PC-9 (cell line): Measurements from ENCODE around the gene FAM72B. TPM values are rescaled to one million over a fixed set of nuclear protein-coding genes. Genes with fewer than 3 reads are reported as not detected.
"Not testable (repeated sequence)": the region's sequence is repeated elsewhere in the genome, so short reads cannot be mapped to it uniquely, and the experiment has no call there.

Experiments used
- Bru-seq: library from RNA; stranded (reverse); fragments of 400-500 nt; gene quantifications from one replicate; lab custom pipeline; 2021; lab: Mats Ljungman, UMichigan
- BruChase-seq, 2 experiments: library from RNA; stranded (reverse); fragments of 400-500 nt; gene quantifications; one replicate each; lab custom pipeline; 2021; lab: Mats Ljungman, UMichigan
- BruUV-seq: library from RNA; stranded (reverse); fragments of 400-500 nt; replicated peaks from 2 replicates; lab custom pipeline; 2021; lab: Mats Ljungman, UMichigan
- CTCF ChIA-PET: fragments of 300-600 bp; sonication (Branson Sonifier 250); formaldehyde crosslinking; loops from one replicate; lab custom pipeline; 2022; ENCODE audit warnings: antibody characterized with exemption; lab: Charles Lee
- POLR2A ChIA-PET: fragments of 300-600 bp; sonication (Branson Sonifier 250); formaldehyde crosslinking; loops from one replicate; lab custom pipeline; 2022; ENCODE audit warnings: antibody characterized with exemption; ENCODE audit not compliant: unreplicated experiment; lab: Charles Lee
- DNase-seq, 2 experiments: peaks; one replicate each; pipeline versions ENCODE4 v3.0.0 to v3.0.0-alpha.2; 2015 to 2022; ENCODE audit warnings: mixed read lengths in 1 of 2
- H2AFZ ChIP-seq: fragments of 200-600 bp; sonication (generic); 2 replicates; pipeline ENCODE4 v1.8.1; 2017; ENCODE audit warnings: antibody characterized with exemption
- H3F3A ChIP-seq: fragments of 200-600 bp; sonication (generic); 2 replicates; pipeline ENCODE4 v1.8.1; 2017; ENCODE audit warnings: antibody characterized with exemption, mild to moderate bottlenecking, low read depth; ENCODE audit not compliant: insufficient read depth
- H3K27ac ChIP-seq: fragments of 200-600 bp; sonication (generic); 2 replicates; pipeline ENCODE4 v1.6.1; 2016; ENCODE audit warnings: mixed run types
- H3K27me3 ChIP-seq: fragments of 200-600 bp; sonication (generic); 2 replicates; pipeline ENCODE4 v1.6.1; 2016; ENCODE audit warnings: low read depth, mixed run types; ENCODE audit not compliant: insufficient read depth
- H3K36me3 ChIP-seq: fragments of 200-600 bp; sonication (generic); 2 replicates; pipeline ENCODE4 v1.6.1; 2016; ENCODE audit warnings: low read depth, mixed run types
- H3K4me1 ChIP-seq: fragments of 200-600 bp; sonication (generic); replicated peaks from 2 replicates; pipeline ENCODE4 v1.6.1; 2016; ENCODE audit warnings: mixed run types; ENCODE audit not compliant: insufficient read depth
- H3K4me2 ChIP-seq: fragments of 200-600 bp; sonication (generic); 2 replicates; pipeline ENCODE4 v1.6.1; 2017; ENCODE audit warnings: mixed run types
- H3K4me3 ChIP-seq: fragments of 200-600 bp; sonication (generic); 2 replicates; pipeline ENCODE4 v1.6.1; 2016; ENCODE audit warnings: mixed run types
- H3K79me2 ChIP-seq: fragments of 200-600 bp; sonication (generic); 2 replicates; pipeline ENCODE4 v1.6.1; 2017; ENCODE audit warnings: low read depth, mixed run types
- H3K9me2 ChIP-seq: fragments of 200-600 bp; sonication (generic); 2 replicates; pipeline ENCODE4 v1.8.1; 2017; ENCODE audit warnings: mild to moderate bottlenecking; ENCODE audit not compliant: insufficient read depth
- H3K9me3 ChIP-seq: fragments of 200-600 bp; sonication (generic); 2 replicates; pipeline ENCODE4 v1.8.1; 2016; ENCODE audit warnings: low read depth; ENCODE audit not compliant: insufficient read depth
- H4K20me1 ChIP-seq: fragments of 200-600 bp; sonication (generic); 2 replicates; pipeline ENCODE4 v1.8.1; 2017; ENCODE audit not compliant: insufficient read depth
- intact Hi-C: fragments of 100-400 bp; cut with micrococcal nuclease; formaldehyde crosslinking; loops from one replicate; pipeline ENCODE4 v1.10.0; 2022; ENCODE audit not compliant: unreplicated experiment
- long read RNA-seq: library from polyadenylated mRNA; stranded (forward); transcript quantifications from one replicate; pipeline ENCODE4 v2.0.0, GENCODE V29; 2022
- total RNA-seq: library from RNA; stranded (reverse); gene quantifications from 2 replicates; pipeline ENCODE4 v1.2.3, GENCODE V29; 2021

Gene FAM72B
- total RNA-seq, result 17.7 and 19.4 TPM in 2 replicates
- percentile 62 among the genes with signal in this experiment for Bru-seq, nascent RNA
- percentile 57 among the genes with signal in this experiment for BruChase-seq, experiment 1, labeled RNA remaining after a 2-hour chase
- BruChase-seq, experiment 2, labeled RNA remaining after a 6-hour chase, result percentile 65 among the genes with signal in this experiment
- long read RNA-seq, transcript FAM72B-202 (4 exons, 2,396 nt), result major isoform, 21 of 27 reads
- long read RNA-seq, partial matches to known transcripts, result 0 of 27 reads
- long read RNA-seq, other reads (novel, unspliced or antisense), result 3 of 27 reads

GRCh38 chr1:121184290-121185127, at the start of gene FAM72B, which contains the start of gene SRGAP2C:
FAM72B (minus strand) TSS chr1:121184340; CDS start chr1:121183489, 851 bp downstream.
SRGAP2C (plus strand) TSS chr1:121184975; CDS start chr1:121187447, 2,472 bp downstream.
- H3K4me1 ChIP-seq, H3K9me2 ChIP-seq, H4K20me1 ChIP-seq, H2AFZ ChIP-seq, BruUV-seq, H3F3A ChIP-seq, H3K9me3 ChIP-seq, H3K36me3 ChIP-seq, CTCF ChIA-PET, intact Hi-C loops, H3K79me2 ChIP-seq, H3K27me3 ChIP-seq: not testable (repeated sequence)
- DNase-seq, result peak; percentile 96 to 100
- POLR2A ChIA-PET, result interaction anchor here (0.6 kb wide), 1 partner anchor 259 kb away, joined by 5 read pairs; no protein-coding TSS in a partner anchor
- Histone ChIP-seq H3K4me3 (peak within 1 kb of the TSS; percentile 65), H3K27ac (0 out of 2 replicates have a peak within 1 kb of the TSS, but pooled peaks have one; percentile 45), H3K4me2 (peak within 1 kb of the TSS; percentile 90)

DNA sequence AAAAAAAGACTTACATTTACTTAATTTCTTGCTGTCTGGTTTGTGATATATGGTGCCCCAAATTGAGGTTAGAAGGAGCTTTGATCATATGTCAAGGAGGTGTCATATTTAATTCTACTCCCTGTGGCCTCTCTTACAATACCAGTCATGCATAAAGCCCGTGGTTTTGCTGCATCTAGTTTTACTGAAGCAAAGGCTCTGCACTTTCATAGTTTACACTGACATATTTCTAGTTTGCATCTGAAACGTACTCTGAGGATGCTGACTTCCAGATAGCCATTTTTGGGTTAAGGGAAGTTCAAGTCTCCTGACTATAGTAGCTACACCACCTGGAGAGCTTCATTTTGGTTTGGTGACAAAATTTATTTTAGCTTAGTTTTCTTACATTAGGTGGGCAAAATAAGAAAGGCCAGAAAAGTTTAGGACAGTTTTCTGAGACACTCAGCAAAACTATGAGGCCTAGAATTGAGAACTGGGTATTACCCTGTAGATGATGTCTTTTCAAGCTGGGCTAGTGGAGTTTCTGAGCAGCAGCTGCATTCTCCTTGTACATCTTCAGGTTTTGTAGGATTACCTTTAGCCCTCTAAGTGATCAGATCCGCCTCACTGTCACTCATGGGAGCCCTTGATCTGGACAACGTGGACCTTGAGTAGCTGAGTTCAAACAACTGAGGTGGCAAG, 48.4 kb upstream of the FAM72B start:
- H3K9me3 ChIP-seq, H4K20me1 ChIP-seq, DNase-seq, H3K4me1 ChIP-seq, H3K4me2 ChIP-seq, H3K27ac ChIP-seq, BruUV-seq, intact Hi-C loops, H3K27me3 ChIP-seq, H3K9me2 ChIP-seq, POLR2A ChIA-PET, H3K79me2 ChIP-seq, H2AFZ ChIP-seq, H3K4me3 ChIP-seq, H3F3A ChIP-seq, H3K36me3 ChIP-seq, CTCF ChIA-PET: not testable (repeated sequence)

DNA sequence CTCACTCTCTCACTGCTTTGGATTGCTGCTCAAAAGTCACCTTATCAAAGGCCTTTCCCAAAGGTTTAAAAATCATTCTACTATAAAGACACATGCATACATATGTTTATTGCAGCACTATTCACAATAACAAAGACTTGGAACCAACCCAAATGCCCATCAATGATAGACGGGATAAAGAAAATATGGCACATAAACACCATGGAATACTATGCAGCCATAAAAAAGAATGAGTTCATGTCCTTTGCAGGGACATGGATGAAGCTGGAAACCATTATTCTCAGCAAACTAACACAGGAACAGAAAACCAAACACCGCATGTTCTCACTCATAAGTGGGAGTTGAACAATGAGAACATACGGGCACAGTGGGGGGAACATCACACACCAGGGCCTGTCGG, 46.5 kb upstream of the FAM72B start:
- H4K20me1 ChIP-seq, intact Hi-C loops, H3K36me3 ChIP-seq, H2AFZ ChIP-seq, H3K9me2 ChIP-seq, H3K79me2 ChIP-seq, H3K27ac ChIP-seq, POLR2A ChIA-PET, H3F3A ChIP-seq, H3K4me2 ChIP-seq, H3K4me1 ChIP-seq, BruUV-seq, H3K27me3 ChIP-seq, DNase-seq, CTCF ChIA-PET, H3K9me3 ChIP-seq, H3K4me3 ChIP-seq: not testable (repeated sequence)

GRCh38 chr1:121227544-121228330, 43.6 kb upstream of the FAM72B start:
- H3K79me2 ChIP-seq, H3F3A ChIP-seq, H3K27me3 ChIP-seq, DNase-seq, H3K9me2 ChIP-seq, H2AFZ ChIP-seq, H3K4me3 ChIP-seq, H3K4me2 ChIP-seq, POLR2A ChIA-PET, H3K36me3 ChIP-seq, BruUV-seq, CTCF ChIA-PET, intact Hi-C loops, H4K20me1 ChIP-seq, H3K4me1 ChIP-seq, H3K9me3 ChIP-seq: not testable (repeated sequence)
- peak overlapping the region; percentile 67; the same call in 1 of the 2 replicates for H3K27ac ChIP-seq

DNA sequence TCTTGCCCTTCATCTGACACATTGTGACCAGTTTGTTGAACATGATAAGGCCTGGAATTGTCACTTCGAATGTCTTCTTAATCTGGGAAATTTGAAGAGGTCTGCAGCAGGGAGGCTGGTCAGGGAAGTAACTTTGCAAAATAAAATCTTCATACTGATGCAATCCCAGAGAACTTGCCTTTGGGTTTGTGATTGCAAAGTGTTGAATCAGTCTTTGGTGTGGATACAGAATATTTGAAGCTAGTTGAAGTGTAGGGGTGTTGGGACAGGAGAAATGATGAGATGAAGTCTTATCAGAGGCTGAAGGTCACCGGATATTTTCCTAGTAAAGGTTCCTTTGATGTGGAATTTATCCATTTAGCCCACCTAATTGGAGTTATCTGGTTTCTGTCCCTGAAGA, 42.8 kb upstream of the FAM72B start:
- H3K27me3 ChIP-seq, H3K4me2 ChIP-seq, H3K9me2 ChIP-seq, H3K79me2 ChIP-seq, H2AFZ ChIP-seq, H4K20me1 ChIP-seq, CTCF ChIA-PET, H3K9me3 ChIP-seq, H3K36me3 ChIP-seq, BruUV-seq, DNase-seq, H3K4me1 ChIP-seq, H3F3A ChIP-seq, POLR2A ChIA-PET, intact Hi-C loops, H3K4me3 ChIP-seq: not testable (repeated sequence)
- peak overlapping the region; percentile 67 for H3K27ac ChIP-seq

GRCh38 chr1:121226295-121226904, 42.3 kb upstream of the FAM72B start:
- H2AFZ ChIP-seq, intact Hi-C loops, DNase-seq, H3K4me2 ChIP-seq, CTCF ChIA-PET, H4K20me1 ChIP-seq, H3K4me3 ChIP-seq, BruUV-seq, H3K27me3 ChIP-seq, H3K9me2 ChIP-seq, H3K4me1 ChIP-seq, H3K9me3 ChIP-seq, H3K27ac ChIP-seq, H3F3A ChIP-seq, H3K36me3 ChIP-seq, POLR2A ChIA-PET: not testable (repeated sequence)
- peaks cover 10% of the 10 kb centered on the region for H3K79me2 ChIP-seq
